Endothelial cell of umbilical vein (primary cell): ENCODE data around the gene CYTH1.

Experiments used
- CTCF ChIP-seq, 2 donors: IDR thresholded peaks; 1 replicate in 1 of 2; 2 replicates in 1 of 2; pipeline ENCODE4 v1.5.1; 2011; ENCODE audit warnings: low read length in 2 of 2, mild to moderate bottlenecking in 2 of 2, moderate library complexity in 2 of 2, control low read depth in 1 of 2, inconsistent platforms in 1 of 2, low read depth in 1 of 2; ENCODE audit not compliant: insufficient read depth in 1 of 2; ENCODE audit errors: extremely low read depth in 1 of 2
- EZH2 ChIP-seq: IDR thresholded peaks from 2 replicates; pipeline ENCODE4 v1.6.1; 2012; ENCODE audit warnings: borderline replicate concordance, low read depth, mild to moderate bottlenecking, moderate library complexity, low read length, inconsistent platforms; ENCODE audit not compliant: severe bottlenecking
- GATA2 ChIP-seq: IDR thresholded peaks from 2 replicates; pipeline ENCODE4 v1.7.0; 2011; ENCODE audit warnings: low read depth, mild to moderate bottlenecking, moderate library complexity, mixed read lengths, low read length; ENCODE audit not compliant: insufficient read length, insufficient read depth
- MAX ChIP-seq: IDR thresholded peaks from 2 replicates; pipeline ENCODE4 v1.6.1; 2011; ENCODE audit not compliant: insufficient read depth, insufficient read length
- MYC ChIP-seq: IDR thresholded peaks from one replicate; pipeline ENCODE4 v1.6.1; 2011; ENCODE audit warnings: mild to moderate bottlenecking, low read depth, low read length
- POLR2A ChIP-seq: IDR thresholded peaks from 2 replicates; pipeline ENCODE4 v1.6.1; 2012; ENCODE audit warnings: low read depth, mild to moderate bottlenecking, control low read depth, low read length
- POLR2AphosphoS5 ChIP-seq: IDR thresholded peaks from 2 replicates; pipeline ENCODE4 v1.6.1; 2012; ENCODE audit warnings: low read depth, mild to moderate bottlenecking, control low read depth, low read length, moderate library complexity; ENCODE audit not compliant: insufficient read depth

- TF ChIP-seq CTCF (IDR thresholded peaks at IDR 0.05; ENCODE audit: extremely low read depth in 1 of 2, insufficient read depth in 1 of 2, low read depth in 1 of 2, low read length in 2 of 2) (no peak), POLR2AphosphoS5 (no peak), EZH2 (no peak), POLR2A (no peak), MYC (no peak), MAX (no peak), GATA2 (no peak)
Measured at GRCh38 chr17:78717431-78717980, 64.6 kb downstream of the CYTH1 start.
